T-helper 1 cell treated with Interleukin-12 subunit alpha and Interleukin-12 subunit beta and Interleukin-4 antibody, amounts not matched to agents 30 ng/mL and 1 ng/mL, for 36 hours (primary cell): ENCODE results near the gene EFTUD2. TPM values are rescaled to one million over a fixed set of nuclear protein-coding genes. Genes with fewer than 3 reads are reported as not detected.

Experiments used
- intact Hi-C: fragments of 100-400 bp; cut with micrococcal nuclease; formaldehyde crosslinking; loops from one replicate; pipeline ENCODE4 v1.15.1; 2024
- total RNA-seq: library from RNA; stranded (reverse); gene quantifications from 2 replicates; pipeline ENCODE4 v1.2.3, GENCODE V29; 2022

EFTUD2 gene
- total RNA-seq, 1 donor from 2014 or later = 165 TPM

DNA sequence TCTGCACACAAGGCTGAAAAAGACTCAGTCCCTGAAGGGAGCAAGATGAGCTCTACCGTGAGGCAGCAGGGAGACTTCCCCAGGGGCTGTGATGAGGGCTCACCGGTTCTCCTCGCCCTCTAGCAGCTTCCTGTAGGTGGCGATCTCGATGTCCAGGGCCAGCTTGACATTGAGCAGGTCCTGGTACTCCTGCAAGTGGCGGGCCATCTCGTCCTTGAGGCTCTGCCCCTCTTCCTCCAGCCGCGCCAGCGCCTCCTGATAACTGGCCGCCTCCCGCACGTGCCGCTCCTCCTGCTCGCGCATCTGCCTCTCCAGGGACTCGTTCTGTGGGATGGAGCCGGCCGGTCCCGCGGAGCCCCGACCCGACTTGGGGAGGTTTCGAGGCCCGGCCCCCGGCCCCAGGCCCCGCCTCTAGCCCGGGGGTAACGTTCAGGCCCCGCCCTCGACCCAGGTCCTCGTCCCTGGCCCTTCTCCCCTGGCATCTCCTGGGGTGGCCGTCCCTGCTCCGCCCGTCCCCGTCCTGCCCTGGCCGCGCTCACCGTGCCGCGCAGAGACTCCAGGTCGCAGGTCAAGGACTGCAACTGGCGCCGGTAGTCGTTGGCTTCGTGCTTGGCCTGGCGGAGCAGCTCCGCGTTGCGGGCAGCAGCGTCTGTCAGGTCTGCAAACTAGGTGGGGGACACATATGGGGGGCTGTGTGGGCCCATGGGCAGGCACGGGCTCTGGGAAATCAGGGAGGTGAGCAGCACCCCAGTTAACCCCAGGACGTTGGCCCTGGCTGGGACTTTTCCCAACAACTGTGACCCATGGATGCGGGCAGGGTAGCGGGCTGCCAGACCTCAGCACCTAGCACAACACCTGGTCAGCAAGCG, 12.1 kb upstream of the EFTUD2 start:
- intact Hi-C loops = loop anchor here (1.0 kb wide), 4 partner anchors 11 to 188 kb away; partner anchors contain the start of gene C1QL1

DNA sequence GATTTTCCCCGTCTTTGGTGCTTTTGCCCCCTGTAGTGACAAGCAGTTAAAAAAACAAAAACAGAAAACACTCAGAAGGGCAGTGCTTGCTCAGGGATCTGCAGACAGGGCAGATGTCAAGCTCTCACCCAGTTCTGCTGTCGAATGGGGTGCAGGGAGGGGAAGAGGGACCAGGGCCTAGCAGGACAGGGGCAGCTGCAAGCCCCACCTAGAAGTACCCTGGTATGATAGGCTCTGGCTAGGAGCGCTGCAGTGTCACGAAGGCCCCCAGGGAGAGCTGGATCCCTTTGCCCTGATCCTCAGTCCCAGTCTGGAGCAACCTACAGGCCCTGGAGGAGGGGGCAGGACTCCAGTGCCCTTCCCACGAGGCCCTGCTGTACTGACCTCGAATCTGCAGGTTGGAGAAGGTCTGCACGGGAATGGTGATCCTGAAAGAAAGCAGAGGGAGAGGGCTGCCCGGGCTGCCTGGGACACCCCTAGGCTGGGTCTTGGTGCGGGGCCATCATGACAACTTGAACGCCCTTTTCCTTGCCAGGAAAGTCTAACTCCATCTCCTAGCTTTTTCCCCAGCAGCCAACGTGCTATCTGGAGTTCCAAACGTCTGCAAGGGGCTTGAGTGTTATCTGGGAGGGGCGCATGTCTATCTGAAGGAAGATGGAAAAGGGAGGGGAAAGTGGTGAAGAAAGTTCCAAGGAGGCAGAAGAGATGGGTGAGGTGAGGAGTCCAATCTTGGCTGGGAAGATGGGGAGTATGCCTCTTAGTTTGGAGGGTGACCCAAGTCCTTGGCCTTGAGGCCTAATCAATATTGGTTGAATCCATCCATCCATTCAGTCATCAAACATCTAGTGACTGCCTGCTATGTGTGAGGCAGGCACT, 11.2 kb upstream of the EFTUD2 start:
- intact Hi-C loops = loop anchor here (1.0 kb wide), 4 partner anchors 10 to 189 kb away; partner anchors contain the start of gene C1QL1

DNA sequence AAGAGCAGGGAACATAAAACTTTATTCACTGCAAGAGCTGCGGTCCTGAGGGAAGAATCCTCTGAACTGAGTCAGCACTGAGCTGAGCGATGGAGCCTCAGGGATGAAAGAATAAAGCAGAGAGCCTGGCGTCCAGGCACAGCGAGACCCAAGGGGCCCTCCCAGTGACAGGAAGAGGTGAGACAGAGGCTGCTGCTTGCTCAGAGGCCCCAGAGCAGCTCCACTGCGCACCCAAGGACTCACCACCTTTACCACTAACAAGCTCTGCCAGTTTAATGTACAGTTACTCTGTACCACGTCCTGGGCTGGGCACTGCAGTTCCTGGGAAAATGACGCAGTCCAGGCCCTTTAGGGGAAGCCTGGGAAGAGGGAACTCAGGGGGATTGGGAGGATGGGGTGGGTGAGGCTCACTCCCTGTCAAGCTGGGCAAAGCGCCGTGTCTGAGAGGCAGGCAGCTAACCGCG, 10.5 kb upstream of the EFTUD2 start:
- intact Hi-C loops = no loop called here

DNA sequence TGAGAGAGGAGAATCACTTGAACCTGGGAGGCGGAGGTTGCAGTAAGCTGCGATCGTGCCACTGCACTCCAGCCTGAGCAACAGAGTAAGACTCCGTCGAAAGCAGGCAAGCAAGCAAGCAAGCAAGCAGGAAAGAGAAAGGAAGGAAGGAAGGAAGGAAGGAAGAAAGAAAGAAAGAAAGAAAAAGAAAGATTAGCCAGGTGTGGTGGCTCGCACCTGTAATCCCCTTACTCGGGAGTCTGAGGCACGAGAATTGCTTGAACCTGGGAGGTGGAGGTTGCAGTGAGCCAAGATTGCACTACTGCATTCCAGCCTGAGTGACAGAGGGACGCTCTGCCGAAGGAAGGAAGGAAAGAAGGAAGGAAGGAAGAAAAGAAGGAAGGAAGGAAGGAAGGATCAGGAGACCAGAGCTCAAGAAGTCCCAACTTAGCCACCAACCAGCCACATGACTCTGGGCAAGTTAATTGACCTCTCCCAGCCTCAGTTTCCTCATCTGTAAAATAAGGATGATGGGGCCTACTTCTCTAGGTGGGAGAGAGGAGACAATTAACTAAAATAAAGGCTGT, 9.6 kb upstream of the EFTUD2 start:
- intact Hi-C loops = no loop called here

DNA sequence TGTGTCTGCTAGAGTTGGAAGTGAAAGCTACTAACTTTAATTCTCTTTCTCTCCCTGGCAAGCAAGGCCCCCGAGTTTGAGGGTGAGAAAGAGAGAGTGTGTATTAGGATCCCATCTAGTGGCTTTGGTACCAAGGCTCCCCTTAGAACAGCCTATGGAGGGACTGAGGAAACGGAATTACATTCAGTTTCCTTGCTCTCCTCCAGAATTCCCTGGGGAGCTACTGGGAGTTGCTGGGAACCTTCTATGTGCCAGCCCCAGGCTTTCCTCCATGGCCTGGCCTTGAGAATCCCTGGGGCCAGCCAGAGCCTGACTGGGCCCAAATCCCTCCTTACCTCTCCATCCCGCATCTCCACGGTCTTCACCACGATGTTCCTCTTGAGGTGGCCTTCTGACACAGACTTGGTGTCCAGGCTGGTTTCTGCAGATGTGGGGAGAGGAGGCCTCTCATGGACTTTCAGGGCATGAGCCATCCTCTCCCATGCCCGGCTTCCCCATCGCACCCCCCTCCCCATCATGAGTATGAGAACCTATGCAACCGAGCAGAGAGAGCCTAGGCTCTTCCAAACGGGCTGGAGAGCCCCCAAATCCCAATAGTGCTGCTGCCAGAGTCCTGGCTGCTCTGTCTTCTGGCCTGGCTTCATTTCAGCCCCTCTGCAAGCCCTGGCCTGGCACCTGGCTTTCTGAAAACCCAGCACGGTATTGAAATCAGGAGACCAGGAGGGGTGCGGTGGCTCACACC, 8.7 kb upstream of the EFTUD2 start:
- intact Hi-C loops = no loop called here

DNA sequence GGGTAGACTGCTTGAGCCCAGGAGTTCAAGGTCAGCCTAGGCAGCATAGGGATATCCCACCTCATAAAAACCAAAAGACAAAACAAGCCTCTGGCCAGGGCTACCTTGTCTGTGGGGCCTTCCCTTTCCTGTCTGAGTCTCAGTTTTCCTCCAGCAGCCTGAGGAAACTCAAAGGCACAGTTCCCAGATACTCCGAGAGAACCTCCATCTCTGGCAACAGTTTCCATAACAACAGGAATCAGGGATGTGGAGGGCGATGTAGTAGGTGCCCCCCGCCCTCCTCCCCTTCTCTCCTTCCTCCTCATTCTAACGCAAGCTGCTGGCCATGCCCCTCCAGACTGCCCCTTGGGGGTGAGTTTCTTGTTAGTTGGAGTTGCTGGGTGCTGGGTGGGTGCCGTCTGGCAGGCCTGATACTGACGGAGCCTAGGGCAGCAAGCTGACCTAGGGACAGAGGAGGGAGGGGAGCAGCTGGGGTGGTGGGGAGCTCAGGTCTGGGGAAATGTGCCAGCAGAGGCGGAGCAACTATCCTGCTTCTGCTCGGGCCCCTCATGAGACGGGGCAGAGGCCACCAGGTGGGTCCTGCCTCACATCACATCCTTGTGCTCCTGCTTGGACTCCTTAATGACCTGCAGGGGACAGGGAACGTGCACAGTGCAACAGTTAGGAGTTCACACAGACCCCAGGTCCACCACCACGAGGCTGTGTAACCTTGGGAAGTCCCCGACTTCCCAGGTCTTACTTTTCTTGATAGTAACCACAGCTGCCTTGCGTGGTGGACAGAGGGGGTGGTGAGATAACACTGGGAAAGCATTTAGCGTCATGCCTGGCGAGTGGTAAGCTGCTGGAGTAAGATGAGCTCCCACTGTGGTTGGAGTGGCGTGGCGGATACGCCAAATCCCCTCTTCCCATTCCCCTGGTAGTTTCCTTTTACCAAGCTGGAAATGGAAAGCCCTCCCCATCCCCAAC, 7.8 kb upstream of the EFTUD2 start:
- intact Hi-C loops = no loop called here

DNA sequence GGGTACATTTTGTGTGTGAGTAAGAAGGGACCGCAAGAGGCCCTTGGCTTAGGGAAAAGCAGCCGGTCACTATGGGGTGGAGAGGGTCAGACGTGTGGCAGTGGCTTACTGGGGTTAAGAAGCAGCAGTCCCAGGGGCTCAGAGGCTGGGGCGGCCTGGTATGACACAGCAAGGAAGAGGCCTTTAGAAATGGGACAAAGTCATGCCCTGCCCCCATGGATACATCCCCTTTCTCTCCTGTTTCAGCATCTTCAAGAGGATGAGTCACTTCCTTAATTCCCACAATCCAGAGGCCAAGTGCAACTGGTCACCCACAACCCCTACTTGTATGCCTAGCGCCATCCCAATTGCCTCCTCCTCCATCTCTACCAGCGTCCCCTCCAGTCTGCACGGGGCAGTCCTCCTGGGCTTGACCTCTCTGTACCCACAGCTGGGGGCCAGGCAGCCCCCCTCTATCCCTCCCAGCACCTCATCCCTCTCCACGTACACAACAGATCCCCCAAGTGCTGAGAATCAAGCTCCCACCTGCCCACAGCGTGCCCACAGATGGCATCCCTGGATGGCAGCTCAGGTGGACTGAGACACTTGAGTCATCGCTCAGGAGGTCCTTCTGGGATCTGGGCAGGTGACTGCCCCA, 6.9 kb upstream of the EFTUD2 start:
- intact Hi-C loops = no loop called here

DNA sequence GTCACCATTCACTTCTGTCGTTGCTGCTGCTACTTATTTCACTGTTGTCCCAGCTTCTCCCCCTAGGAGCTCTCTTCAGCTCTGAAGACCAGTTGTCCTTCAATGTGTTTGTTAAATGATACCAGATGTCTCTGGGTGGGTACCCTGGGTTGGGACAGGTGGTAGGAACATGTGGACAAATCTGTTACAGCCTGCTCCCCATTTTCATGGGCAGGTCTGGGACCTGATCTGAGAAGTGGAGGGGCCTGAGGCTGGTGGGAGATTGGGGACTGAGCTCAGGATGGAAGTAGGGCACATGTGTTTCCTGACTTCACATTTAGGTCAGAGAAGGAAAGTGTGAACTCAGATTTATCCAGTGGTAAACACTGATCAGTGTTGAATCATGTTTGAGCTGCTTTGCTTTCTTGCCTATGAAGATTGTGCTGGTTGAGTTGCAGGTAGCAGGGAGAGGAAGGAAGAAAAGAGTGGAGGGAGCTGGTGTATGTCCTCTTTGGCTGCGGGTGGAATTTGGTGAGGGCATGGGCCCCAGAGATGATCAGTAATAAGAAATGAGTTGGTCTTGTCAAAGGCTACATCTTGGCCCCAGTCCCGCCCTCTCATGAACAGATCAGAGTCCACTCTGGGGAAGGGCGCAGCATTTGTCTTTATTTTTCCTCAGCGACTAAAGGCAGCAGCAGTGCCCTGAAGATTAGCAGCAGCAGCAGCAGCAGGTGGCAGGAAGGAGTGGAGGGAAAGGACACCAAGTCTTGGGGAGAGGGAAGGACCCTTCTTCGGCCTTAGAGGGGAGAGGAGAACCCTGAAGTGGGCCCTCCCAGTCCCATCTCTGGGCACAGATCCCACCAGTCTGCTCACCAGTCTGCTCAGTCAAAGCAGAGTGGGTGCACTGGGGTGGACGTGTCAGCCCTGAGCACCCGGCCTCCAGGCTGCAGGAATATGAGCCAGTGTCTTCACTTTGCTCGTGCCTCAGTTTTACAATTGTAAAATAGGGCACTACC, 6.1 kb upstream of the EFTUD2 start:
- intact Hi-C loops = no loop called here

DNA sequence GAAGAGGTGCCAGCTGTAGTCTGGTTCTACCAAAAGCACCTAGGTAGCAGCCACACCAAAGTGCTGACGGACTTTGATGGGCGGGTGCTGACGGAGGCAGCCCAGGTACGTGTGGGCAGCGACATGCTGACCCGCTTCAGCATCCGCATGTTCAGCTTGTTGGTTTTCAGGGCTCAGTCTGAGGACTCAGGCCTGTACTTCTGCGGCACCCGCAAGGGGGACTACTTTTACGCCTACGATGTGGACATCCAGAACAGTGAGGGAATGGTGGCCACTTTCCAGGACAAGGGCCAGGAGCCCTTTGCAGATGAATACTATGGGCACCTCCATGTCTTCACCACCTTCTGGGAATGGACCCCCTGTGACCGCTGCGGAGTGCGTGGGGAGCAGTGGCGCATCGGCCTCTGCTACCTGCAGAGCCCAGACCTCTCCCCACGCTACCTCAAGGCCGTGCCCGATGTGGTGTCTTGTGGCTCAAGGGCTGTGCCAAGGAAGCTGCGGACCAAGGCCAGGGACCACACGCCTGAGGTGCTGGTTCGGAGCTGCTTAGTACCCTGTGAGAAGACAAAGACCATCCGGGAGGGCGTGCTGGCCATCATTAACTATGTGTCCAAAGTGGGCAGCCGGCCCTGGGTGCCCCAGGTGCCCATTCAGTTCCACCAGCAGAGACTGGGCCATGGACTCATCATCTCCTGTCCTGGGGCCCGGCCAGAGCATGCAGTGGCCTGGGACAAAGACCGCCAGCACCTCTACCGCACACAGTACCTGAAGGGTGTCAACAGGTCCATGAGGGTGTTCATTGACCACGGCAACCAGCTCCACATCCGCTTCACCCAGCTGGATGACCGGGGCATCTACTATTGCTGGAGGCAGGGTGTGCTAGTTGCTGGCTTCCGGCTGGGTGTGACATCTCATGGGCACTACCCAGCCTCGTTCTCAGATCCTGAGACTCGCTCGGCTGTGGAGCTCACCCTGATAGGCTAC, 5.0 kb upstream of the EFTUD2 start:
- intact Hi-C loops = no loop called here

DNA sequence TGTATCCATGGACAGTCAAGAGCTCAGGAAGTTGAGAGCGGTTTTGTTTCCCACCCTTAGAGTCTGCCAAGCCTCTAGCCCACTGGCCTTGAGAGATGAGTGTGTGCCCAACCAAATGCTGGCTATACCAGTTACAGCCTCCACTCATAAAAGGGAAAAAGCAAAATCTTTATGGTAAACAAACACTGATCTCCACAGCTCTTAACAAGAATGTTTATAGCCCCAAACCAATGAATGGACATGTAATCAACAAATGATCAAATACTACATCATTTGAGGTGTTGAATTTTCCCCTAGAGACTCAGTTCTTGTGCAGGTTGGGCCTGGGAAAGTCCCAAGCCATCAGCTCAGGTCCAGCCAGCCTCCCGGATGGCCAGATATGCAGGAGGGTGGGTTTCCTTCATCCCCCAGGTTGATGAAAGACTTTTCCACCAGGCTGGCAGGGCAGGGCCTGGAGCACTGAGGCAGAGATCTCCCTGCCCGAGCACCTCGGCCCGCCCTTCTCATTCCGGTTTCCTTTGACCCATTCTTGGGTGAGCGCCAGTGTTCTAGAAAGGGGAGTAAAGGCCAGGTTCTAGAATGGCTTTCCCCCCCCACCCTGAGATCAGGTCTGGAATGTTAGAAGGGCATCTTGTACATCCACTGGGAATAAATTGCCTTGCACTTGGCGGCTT, 3.9 kb upstream of the EFTUD2 start:
- intact Hi-C loops = no loop called here

DNA sequence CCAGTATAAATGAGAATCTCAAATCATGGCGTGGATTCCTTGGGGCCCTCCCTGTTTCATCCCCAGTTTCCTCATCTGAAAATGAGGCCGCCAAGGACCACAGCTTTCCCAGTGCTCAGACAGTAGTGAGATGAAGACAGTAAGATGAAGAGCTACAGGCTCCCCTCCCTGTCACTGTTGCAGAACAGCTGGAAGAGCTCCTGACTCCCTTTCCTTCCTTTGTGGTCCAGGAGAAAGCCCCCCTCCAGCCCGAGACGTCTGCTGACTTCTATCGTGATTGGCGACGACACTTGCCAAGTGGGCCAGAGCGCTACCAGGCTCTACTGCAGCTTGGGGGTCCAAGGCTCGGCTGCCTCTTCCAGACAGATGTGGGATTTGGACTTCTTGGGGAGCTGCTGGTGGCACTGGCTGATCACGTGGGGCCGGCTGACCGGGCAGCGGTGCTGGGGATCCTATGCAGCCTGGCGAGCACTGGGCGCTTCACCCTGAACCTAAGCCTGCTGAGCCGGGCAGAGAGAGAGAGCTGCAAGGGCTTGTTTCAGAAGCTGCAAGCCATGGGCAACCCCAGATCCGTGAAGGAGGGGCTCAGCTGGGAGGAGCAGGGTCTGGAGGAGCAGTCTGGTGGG, 3.0 kb upstream of the EFTUD2 start:
- intact Hi-C loops = no loop called here

DNA sequence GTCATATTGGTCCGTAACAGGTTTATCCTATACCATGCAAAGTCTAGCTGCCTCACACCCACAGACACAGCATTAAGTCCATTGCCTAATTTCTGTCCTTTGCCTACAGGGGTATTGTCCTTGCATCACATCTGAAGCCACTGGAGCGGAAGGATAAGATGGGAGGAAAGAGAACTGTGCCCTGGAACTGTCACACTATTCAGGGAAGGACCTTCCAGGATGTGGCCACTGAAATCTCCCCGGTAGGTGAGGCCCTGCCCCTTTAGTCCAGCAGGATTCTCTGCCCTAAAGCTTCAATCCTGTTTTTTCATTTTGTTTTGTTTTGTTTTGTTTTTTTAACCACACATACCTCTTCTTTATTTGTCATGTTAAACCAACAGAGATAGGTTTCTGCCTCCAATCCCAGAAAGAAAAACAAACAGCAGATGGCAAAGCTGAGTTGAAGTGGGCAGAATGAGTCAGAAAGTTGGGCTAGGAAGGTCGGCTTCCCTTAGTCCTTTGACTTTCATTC, 2.2 kb upstream of the EFTUD2 start:
- intact Hi-C loops = no loop called here

DNA sequence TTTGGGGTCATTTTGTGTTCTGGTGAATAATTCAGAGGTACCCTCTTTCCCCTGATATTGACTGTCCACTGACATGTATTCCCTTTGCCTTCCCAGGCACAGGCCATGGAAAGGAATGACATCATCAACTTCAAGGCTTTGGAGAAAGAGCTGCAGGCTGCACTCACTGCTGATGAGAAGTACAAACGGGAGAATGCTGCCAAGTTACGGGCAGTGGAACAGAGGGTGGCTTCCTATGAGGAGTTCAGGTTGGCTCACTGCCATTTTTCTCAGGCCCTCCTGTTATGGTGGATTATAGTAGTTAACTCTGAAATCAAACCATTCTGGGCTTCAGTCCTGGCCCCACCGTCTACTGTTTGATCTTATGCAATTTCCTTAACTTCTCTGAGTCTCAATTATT, 1.6 kb upstream of the EFTUD2 start:
- intact Hi-C loops = loop anchor here (1.0 kb wide), 1 partner anchor 10 kb away; no protein-coding TSS in a partner anchor

DNA sequence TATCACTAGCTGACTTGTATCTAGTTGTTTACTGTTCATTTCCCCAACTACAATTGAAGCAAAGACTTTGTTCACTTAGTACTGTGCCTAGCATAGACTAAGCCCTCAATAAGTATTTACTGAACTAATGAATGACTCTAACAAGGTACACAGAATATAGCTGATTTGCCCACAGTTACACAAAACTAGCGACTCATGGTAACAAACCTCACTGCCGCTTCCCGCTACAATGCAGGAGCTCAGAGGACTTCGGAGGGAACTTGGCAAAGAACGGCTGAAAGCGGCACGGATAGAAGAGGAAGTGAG, 524 bp downstream of the EFTUD2 start:
- intact Hi-C loops = loop anchor here (1.0 to 5.0 kb wide), 8 partner anchors 49 to 681 kb away; partner anchors contain the start of genes ACBD4, C1QL1, DBF4B and DCAKD

DNA sequence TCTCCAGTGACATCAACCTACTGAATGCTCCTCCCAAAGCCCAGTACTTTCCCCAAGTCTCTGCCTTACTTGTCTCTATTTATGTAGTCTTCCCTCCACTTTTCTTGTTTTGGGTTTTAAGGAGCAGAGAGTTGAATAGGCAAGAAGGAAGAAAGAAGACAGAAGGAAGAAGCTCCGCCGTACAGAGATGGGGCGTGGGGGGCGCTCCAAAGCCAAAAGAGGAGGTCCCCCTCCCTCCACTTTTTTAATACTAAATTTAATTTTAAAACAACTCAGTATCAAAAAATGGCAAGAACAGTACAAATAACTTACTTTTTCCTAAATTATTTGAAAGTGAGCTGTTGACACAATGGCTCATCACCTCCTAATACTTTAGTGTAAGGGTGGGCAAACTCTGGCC, 4.6 kb downstream of the EFTUD2 start:
- intact Hi-C loops = loop anchor here (5.0 kb wide), 2 partner anchors 187 to 677 kb away; partner anchors contain the start of genes DBF4B and UBTF

DNA sequence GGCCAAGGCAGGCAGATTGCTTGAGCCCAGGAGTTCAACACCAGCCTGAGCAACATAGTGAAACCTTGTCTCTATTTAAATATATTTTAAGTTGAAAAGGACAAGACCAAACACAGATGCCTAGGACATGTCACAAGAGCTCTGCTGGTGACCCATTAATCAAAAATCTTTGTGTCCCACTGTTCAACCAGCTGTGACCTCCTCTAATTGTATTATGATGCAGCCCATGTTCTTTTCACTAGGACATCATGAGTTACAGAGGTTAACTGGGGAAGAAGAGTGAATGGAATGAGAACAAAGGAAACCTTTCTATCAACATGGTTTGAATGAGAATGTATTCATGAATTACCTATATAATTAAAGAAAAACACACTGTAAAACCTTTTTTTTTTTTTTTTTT, 7.0 kb downstream of the EFTUD2 start:
- intact Hi-C loops = no loop called here
